HG02943 (cell line): ENCODE data around the gene ANKK1.

Experiments used
- ATAC-seq: cut with Tn5 transposase; IDR thresholded peaks from one replicate; pipeline ENCODE4 v1.9.1; 2021; ENCODE audit warnings: mild to moderate bottlenecking, low read depth, moderate library complexity; ENCODE audit not compliant: unreplicated experiment

ANKK1 gene

DNA sequence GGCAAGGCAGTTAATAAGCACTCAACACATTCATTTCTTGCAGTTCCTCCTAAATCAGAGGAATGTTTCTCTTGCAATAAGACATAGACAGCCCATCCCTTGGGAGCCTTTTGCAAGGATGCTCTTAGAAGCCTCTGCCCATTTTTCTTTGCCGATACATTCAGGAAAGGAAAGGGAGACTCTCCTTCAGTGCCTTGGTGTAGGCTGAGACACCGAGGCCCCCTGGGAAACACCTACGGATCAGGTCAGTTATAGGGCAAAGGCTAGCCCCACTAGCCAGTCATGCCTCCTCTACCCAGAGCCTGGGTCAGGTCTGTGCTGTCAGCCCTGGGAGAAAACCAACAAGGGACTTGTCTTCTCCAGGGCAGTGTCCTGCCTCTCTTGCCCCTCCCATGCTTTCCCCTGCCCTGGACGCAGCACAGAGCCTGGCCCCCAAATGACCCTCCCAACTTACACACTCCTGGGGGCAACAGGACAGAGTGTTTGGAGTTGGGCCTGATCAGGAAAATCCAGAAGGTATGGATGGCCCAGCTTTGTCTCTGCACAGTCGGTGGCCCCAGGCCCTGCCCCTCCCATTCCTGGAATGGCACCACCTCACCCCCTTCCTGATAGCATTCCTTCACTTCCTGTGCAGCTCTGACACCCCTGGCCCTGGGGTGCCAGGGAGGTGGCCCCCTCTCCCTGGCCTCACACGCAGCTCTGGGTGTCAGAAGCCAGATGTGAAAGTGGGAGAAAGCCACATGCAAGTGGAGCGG lies 18.3 kb downstream of the ANKK1 start:
- ATAC-seq: no peak

DNA sequence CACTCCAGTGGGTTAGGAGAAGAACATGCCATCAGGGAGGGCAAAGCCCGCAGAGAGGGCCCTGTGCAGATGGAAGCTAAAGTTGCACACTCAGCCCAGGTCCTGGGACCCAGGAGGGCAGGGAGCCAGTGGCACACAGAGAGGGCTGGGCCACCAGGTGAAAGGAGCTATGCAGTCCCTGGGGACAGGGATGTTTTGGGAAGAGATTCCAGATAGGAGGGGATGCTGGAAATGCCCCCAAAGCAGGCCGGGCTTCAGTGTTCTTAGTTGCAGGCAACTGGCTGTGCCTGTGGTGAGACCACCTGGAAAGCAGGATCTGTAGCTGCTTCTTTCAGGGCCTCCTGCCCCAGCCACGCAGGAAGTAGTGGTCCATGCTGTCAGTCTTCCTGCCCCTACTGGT lies 19.6 kb downstream of the ANKK1 start:
- ATAC-seq: no peak

DNA sequence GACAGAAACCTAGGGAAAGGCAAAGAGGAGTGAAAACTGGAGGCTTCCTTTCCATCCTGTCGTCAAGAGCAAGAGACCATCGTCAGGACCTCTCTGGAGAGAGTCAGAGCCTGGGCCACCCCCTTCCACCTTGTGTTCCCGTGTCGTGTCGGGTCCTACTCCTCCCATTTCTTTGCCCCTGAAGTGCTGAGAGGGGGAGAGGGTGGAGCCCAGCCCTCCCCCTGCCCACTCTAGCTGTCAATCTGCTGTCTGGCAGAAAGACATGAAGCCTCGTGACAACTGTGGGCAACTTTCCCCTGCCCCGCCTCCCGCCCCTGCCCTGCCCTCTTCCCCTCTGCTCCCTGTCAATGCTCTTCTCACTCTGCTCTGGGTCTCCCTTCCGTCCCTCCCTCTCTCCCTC lies 20.6 kb downstream of the ANKK1 start:
- ATAC-seq: no peak

DNA sequence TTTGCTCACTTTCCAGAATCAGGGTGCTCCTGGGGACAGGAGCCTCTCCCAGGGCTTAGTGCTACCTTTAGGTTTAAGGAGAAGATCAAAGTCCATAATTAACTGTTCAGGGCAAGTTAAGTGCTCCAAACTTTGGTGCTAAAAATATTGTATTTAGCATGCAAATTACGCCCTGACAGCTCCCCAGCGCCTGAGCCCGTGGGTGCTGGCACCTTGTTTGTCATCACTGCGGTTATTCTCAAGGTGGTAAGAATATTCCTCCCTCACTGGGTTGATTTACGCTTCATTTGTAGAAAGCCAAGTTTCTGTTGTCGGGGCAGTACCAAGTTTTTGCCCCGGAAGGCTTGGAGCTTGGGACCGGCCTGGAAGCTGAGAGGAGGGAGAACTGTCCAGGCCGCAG lies 21.3 kb downstream of the ANKK1 start:
- ATAC-seq: no peak

DNA sequence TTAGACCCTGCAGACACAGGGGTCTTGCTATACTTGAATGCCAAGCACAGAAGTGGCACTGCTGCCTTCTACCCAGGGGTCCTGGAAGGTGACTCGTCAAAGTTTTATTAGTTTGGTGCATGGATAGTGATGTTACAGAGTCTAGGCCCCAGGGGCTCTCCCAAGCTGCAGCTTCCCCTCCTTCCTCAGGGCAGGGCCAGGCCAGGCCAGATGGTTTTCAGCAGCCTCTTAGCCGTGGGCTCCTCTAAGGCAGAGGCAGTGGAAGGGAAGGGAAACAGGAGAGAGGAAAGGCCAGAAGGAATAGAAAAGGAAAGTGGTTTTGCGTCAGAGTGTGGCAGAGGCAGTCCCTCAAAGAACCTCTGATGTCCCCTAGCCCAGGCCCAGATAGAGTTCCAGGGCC lies 21.9 kb downstream of the ANKK1 start:
- ATAC-seq: no peak

DNA sequence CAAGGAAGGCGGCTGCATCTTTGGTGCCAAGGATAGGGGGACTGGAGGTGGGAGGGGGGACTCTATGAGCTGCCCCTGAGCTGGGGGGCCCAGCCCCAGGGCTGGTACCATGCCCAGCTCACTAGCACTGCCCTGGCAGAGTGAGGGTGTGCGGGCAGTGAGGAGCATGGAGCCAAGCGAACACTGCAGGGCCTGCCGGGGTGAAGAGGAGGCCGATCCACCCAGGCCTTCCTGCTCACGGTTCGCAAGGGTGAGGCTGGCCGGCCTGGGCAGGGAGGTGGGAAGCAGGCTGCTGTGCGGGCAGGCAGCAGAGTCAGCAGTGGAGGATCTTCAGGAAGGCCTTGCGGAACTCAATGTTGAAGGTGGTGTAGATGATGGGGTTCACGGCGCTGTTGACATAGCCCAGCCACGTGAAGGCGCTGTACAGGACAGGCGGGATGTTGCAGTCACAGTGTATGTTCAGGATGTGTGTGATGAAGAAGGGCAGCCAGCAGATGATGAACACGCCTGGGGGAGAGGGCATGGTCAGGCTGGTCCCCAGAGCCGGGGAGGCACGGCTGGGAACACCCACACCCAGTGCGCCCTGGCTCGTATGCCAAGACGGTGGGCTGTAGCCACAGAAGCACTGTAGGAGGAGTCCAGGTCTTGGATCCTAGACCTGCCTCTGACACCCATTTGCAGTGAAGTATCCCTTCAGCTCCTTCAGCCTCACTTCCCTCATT lies 23.0 kb downstream of the ANKK1 start:
- no peak for ATAC-seq

DNA sequence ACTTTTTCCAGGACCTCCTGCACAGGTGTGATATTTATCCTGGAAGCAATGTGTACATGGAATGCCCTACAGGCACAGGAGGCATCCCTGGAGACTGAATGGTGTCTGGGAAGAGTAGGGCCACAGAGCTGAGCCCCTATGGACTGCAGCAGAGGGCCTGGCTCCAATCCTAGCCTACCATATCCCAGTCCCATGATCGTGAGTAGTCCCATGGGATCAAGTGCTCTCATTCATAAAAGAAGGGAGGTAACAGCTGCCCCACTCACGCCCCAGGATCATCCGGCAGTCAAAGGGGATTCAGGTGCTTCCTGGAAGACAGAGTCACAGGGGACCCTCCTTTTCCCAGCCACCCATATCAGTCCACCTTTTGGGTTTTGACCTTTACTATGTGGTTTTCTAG lies 24.0 kb downstream of the ANKK1 start:
- no peak for ATAC-seq

DNA sequence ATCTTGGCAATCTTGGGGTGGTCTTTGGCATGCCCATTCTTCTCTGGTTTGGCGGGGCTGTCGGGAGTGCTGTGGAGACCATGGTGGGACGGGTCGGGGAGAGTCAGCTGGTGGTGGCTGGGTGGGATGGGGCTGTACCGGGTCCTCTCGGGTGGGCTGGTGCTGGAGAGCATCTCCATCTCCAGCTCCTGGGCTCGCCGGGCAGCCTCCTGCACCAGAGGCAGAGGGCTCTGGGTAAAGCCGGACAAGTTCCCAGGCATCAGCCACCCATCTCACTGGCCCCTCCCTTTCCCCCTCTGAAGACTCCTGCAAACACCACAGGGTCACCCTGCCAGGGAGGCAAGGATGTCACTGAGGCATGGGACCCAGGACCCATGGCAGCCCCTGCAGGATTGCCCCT lies 25.1 kb downstream of the ANKK1 start:
- ATAC-seq: no peak

DNA sequence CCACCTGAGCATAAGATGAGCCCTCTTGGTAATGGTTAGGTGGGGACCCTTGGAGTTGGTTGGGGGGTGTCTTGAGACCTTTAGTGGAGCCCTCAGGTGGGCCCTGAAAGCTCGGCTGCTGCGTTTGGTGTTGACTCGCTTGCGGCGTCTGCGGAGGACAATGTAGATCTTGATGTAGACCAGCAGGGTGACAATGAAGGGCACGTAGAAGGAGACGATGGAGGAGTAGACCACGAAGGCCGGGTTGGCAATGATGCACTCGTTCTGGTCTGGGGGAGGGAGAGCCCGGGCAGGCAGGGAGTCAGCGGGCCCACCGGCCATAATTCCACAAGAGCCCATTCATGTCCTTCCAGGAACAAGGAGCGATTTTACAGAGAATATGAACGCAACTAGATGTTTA lies 27.8 kb downstream of the ANKK1 start:
- no peak for ATAC-seq

DNA sequence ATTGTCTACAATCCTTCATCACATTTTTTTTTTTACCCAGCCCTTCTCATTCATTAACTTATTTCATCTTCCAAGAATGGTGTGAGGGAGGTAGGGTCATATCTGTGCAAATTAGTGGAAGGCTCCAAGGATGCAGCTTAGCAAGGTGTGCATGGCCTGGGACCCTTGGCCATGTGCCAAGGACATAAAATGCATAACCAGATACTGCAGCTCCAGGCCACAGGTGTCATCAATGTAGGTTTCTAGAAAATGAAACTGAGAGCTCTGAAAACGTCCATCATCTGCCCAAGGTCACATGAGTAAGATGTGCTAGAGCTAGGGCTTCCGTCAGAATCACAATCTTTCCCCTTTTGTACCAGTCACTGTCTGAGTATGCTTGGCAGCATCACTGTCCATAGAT lies 29.8 kb downstream of the ANKK1 start:
- ATAC-seq: no peak

DNA sequence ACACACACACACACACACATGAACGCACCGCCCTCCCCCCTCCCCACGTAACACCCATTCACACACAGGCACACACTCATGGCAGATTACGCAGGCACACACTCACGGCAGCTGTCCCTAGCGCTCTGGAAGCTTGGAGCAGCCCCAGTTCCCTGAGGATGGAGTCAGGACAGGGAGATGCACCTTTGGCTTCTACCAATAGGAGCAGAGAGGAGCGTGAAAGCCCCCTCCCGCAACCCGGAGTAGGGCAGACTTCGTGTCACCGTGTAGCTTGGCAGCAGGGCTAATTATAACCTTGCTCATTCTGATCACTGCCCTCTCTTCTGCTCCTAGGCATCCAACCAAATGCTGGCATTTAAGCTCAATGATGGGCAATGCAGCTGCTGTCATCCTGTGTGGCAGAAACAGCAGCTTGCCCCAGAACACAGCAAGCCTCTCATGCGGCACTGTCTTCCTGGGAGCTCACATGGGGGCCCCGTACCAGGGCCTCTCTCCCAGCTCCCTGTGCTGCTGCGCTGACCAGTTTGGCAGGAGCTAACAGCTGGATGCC lies 31.9 kb downstream of the ANKK1 start:
- no peak for ATAC-seq

DNA sequence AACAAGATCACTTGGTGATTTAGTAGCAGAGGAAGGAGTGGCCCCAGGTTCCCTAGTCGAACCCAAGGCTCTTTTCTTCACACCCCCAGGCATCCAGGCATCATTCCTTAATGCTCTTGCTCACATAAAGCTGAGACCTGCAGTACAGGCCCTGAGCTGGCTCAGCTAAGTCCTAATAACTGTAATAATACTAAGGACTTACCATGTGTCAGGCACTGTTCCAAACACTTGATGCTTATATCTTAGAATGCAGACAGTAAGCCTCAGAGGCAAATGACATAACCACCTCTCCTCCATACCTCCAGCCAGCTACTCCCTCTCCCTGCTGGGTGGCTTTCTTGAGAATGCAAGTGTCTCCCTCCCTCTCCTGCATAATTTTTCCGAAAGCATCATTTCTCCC lies 33.2 kb downstream of the ANKK1 start:
- no peak for ATAC-seq

DNA sequence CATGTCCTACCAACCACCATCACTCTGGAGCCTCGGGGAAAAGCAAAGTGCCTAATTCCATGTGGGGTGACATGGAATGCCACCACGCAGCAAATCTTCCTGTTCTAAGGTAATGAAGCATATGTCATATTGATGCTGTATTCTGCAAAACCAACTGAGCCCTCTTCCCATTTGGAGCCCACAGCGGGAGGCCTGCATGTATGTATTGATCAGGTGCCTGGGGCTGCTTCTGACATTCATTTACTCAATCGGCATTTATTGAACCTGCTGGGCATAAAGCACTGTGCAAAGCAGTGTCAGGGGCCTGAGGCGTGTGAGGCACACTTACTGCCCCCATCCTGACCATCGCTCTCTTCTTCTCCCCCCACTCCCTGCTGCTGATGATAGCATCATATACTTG lies 39.1 kb downstream of the ANKK1 start:
- no peak for ATAC-seq

DNA sequence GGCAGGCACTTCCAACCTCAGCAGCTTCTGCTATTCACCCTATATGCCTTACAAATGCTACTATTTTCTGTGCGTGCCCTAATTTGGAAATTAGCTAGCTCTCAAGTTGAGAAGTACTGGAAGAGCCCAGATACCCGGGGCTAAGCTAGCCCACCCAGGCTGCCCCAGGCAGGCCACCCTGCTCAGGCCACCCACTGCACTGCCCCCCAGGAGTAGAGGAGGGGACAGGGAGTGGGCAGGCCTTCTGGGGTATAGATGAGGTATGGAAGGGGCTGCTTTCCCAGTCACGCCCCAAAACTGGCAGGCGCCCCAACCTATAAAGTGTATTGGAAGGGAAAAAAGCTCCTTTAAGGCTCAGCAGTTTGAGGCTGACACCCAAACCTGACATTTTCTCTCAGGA lies 44.2 kb downstream of the ANKK1 start:
- no peak for ATAC-seq

DNA sequence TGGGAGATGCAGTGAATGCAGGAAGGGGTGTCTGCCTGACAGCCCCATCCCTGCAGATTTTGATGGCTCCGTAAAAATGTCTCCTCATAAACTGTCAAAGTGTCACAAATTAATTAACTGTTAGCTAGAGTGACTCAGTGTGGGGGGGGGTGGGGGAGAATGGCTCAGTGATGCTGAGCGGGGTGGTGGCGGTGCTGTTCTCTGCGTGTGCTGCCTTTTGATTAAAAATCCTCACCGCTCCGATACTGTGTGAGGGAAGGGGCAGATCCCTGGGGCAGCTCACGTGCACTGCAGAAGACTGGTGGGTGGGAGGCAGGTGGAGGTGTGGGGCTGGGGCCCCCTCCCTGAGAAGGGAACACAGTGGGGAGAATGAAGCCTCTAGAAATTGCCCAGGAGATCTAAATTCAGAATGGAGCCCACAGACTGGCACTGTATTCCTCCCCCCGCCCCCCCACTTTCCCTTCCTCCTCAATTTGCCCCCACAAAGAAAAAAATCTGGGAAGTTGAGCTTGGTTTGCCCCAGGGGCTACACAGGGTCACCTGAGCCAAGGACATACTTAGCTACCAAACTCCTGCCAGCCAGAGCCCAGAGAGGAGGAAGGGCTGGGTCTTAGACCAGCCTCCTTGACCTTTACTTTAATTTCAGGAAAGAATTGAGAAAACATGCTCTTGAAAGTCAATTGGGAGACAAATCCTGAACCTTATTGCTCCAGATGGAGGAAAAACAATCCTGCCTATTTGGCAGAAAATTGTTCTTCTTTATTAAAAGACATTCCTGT lies 47.8 kb downstream of the ANKK1 start:
- ATAC-seq: no peak

DNA sequence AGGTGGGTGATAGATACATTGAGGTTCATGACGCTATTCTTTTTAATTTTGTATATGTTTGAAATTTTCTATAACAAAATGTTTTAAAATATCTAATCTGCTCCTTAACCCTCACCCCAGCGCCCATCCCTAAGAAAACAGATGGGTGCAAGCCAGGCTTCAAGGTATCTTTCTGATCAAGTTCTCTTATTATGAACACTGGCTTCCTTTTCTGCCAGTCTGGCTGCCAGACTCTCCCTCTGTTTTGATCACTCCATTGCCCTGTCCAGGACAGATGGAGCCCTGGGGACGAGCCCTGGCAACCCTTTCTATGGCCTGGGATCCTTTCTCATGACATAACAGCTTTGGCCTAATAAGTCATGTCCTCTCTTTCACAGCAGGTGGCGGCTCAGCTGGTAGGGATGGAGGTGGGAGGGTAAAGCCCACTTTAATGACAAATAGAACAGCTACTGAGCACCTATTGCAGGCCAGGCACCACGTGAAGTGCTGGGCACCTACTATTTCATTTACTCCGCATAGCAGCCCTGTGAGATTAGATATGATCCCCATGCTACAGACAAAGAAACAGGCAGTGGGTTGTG lies 49.2 kb downstream of the ANKK1 start:
- ATAC-seq: no peak

DNA sequence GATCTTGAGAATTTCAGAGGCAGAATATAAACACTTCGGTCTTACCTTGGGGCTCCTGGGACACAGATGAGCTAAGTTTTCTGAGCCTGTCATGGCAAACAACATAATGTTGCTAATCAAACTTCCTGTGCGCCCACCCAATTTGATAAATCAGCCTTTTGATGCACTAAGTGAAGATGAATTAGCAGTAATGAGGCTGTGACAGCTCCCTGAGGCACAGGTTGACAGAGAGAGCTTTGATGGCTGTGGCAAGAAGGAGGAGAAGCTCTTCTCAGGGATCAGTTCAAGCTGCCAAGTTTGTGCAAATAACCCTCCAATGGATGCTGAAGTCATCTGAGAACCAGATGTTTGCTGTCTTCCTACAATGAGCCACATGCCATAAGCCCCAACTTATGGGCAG lies 53.2 kb downstream of the ANKK1 start:
- no peak for ATAC-seq

DNA sequence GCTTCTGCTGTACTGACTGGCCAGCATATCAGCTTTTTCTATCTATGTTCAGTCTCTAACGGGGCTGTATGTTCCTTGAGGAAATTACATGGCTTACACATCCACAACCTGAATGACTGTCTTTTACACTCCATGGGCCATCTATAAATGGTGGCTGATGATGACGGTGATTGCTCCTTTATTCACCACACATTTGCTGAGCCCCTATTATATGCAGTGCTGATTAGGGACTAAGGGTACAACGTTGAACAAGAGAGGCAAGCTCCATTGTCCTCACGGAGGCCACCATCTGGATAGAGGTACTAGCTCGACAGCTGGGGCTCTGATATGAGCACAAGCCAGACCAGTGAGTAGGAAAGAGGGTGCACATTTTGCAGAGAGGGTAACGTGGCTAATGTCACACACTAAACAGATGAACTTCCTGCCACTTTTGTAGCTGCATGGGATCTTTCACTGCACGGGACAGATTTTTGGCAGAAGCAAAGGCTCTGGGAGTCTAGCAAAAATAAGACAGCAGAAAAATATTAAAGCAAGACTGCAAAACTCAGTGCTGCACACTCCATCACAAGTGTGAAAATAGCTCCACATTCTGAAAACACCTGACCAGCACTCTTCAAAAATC lies 57.0 kb downstream of the ANKK1 start:
- ATAC-seq: no peak

DNA sequence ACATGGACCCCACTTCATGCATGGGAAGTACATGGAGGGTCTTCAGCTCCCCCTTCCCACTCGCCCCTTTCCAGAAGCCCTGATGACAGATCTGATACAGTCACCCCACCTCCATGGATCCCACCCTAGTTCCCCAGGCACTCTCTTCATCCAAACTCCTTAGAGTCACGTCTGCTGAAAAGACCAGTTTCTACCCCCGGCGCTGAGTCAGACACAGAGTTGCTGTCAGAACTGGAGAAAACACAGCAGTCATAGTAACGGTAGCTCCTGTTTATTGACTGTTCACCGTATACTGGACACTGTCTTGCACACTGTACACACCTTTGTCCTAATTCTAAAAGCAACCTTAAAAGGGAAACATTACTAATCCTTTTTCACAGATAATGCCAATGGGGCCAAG lies 58.5 kb downstream of the ANKK1 start:
- no peak for ATAC-seq

DNA sequence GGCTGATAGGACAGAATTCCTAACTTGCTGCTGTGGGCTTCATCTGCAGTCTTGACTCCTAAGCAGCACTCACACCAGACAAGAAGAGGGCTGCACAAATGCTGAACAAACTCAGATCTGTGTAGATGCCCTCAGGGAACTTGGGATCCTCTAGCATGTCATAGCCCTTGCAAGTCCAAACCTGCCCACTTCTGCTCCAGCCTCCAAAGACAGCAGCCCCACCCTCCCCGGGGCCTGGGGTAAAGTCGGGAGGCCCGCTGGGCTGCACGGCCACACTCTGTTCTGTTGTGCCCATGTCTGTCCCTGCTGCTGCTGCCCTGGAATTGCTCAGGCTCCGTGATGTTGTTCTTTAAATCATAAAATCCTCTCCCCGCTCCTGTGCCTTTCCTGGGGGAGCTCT lies 59.4 kb downstream of the ANKK1 start:
- ATAC-seq: no peak
